ENCODE results near the gene GALC.
"Not testable (repeated sequence)": the region's sequence is repeated elsewhere in the genome, so short reads cannot be mapped to it uniquely, and the experiment has no call there.

GALC gene

GRCh38 chr14:88032373-88032772, 39.4 kb upstream of the GALC start:
- DNase-seq (ENCODE audit: low read depth), result no peak
- H3K4me3 ChIP-seq (ENCODE audit: control insufficient read depth, low read depth, low read length), result no peak overlapping the region
- TF ChIP-seq, protein P1, sequence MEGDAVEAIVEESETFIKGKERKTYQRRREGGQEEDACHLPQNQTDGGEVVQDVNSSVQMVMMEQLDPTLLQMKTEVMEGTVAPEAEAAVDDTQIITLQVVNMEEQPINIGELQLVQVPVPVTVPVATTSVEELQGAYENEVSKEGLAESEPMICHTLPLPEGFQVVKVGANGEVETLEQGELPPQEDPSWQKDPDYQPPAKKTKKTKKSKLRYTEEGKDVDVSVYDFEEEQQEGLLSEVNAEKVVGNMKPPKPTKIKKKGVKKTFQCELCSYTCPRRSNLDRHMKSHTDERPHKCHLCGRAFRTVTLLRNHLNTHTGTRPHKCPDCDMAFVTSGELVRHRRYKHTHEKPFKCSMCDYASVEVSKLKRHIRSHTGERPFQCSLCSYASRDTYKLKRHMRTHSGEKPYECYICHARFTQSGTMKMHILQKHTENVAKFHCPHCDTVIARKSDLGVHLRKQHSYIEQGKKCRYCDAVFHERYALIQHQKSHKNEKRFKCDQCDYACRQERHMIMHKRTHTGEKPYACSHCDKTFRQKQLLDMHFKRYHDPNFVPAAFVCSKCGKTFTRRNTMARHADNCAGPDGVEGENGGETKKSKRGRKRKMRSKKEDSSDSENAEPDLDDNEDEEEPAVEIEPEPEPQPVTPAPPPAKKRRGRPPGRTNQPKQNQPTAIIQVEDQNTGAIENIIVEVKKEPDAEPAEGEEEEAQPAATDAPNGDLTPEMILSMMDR (IDR thresholded peaks at IDR 0.05; ENCODE audit: control insufficient read depth, insufficient read depth, low read depth, low read length, missing control alignments), result no peak

- TF ChIP-seq, protein P1 (IDR thresholded peaks at IDR 0.05; ENCODE audit: control insufficient read depth, insufficient read depth, low read depth, low read length, missing control alignments), result no peak
- H3K4me3 ChIP-seq (ENCODE audit: control insufficient read depth, low read depth, low read length), result no peak overlapping the region
- DNase-seq (ENCODE audit: low read depth), result no peak
Observed at GRCh38 chr14:88030892-88031291, 37.9 kb upstream of the GALC start.

DNA sequence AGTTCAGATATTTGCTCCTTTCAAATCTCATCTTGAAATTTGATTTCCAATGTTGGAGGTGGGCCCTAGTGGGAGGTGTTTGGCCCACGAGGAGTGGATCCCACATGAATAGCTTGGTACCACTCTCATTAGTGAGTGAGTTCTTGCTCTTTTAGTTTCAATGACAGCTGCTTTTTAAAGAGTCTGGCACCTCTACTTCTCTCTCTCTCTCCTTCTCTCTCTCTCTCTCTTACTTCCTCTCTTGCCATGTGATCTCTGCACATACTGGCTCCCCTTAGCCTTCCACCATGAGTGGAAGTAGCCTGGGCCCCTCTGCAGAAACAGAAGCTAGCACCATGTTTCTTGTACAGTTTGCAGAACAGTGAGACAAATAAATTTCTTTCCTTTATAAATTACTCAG, 37.1 kb upstream of the GALC start:
- TF ChIP-seq, protein P1 (IDR thresholded peaks at IDR 0.05; ENCODE audit: control insufficient read depth, insufficient read depth, low read depth, low read length, missing control alignments), result no peak
- no peak overlapping the region for H3K4me3 ChIP-seq (ENCODE audit: control insufficient read depth, low read depth, low read length)
- DNase-seq (ENCODE audit: low read depth), result no peak

DNA sequence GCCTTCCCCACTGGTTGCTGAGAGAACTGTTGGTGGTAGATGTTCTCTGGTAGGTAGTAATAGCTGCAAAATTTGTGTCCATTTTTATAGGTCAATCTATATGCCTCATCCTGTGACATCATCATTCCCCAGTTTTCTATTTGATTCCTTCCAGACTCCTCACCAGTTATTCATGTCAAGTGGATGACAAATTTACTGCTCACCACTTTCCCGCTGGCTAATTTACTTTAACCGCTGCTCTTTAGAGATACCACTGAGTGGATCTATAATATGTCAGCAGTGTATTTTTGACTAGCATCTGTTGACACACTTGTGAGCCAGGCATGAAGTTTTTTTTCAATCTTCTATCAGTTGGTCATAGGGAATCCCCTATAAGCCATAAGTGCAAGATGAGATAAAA, 36.5 kb upstream of the GALC start:
- TF ChIP-seq, protein P1 (IDR thresholded peaks at IDR 0.05; ENCODE audit: control insufficient read depth, insufficient read depth, low read depth, low read length, missing control alignments), result no peak

DNA sequence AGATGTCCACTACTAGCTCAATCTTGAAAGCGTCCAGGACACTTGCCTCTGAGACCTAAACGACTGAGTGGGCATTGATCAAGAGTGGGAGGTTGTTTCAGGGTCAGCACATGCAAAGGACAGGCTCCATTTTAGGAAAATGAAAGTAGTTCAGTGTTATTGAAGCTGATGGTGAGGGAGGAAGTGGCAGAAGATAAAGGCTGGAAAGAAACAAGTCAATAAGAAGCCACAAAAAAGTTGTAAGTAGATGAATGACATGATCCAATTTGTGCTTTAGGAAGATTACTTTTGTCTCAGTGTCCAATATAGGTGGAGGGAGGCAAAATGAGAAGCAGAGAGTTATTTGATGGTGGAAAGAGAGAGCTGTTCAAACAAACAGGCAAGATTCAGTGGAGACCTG, 33.9 kb upstream of the GALC start:
- TF ChIP-seq, protein P1 (IDR thresholded peaks at IDR 0.05; ENCODE audit: control insufficient read depth, insufficient read depth, low read depth, low read length, missing control alignments), result no peak
- no peak overlapping the region for H3K4me3 ChIP-seq (ENCODE audit: control insufficient read depth, low read depth, low read length)
- DNase-seq (ENCODE audit: low read depth), result no peak

More for the DNA sequence above, 36.5 kb upstream of the GALC start:
- DNase-seq (ENCODE audit: low read depth), result no peak
- no peak overlapping the region for H3K4me3 ChIP-seq (ENCODE audit: control insufficient read depth, low read depth, low read length)

- H3K4me3 ChIP-seq (ENCODE audit: control insufficient read depth, low read depth, low read length), result no peak overlapping the region
- TF ChIP-seq, protein P1 (IDR thresholded peaks at IDR 0.05; ENCODE audit: control insufficient read depth, insufficient read depth, low read depth, low read length, missing control alignments), result no peak
- no peak for DNase-seq (ENCODE audit: low read depth)
Observed at GRCh38 chr14:88025313-88025712, 32.3 kb upstream of the GALC start.

DNA sequence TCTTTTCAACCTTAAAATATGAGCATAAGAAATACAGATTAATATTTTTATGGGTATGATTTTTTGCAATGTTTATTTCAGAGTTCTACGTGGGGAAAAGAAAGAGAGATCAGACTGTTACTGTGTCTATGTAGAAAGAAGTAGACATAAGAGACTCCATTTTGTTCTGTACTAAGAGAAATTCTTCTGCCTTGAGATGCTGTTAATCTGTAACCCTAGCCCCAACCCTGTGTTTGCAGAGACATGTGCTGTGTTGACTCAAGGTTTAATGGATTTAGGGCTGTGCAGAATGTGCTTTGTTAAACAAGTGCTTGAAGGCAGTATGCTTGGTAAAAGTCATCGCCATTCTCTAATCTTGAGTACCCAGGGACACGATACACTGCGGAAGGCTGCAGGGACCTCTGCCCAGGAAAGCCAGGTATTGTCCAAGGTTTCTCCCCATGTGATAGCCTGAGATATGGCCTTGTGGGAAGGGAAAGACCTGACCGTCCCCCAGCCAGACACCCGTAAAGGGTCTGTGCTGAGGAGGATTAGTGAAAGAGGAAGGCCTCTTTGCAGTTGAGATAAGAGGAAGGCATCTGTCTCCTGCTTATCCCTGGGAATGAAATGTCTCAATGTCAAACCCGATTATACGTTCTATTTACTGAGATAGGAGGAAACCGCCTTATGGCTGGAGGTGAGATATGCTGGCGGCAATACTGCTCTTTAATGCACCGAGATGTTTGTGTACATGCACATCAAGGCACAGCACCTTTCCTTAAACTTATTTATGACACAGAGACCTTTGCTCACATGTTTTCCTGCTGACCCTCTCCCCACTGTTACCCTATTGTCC, 31.5 kb upstream of the GALC start:
- not testable (repeated sequence) for DNase-seq (ENCODE audit: low read depth); H3K4me3 ChIP-seq (ENCODE audit: control insufficient read depth, low read depth, low read length)

Data from AG09309 (cell line).